Measurements from ENCODE around the gene ELOVL1. TPM values are rescaled to one million over a fixed set of nuclear protein-coding genes. Genes with fewer than 3 reads are reported as not detected.

The ELOVL1 gene
- total RNA-seq, 1 experiment from 2014 or later = 99.9 TPM

GRCh38 chr1:43327549-43328292, 40.1 kb downstream of the ELOVL1 start:
- intact Hi-C loops (cut with micrococcal nuclease) = no loop called here
- no TSS peak for BruUV-seq (replicated peaks)
- Mint-ChIP-seq H3K27me3 (ENCODE audit: insufficient read depth, unreplicated experiment) (no peaks in the 10 kb centered on the region), H3K36me3 (ENCODE audit: insufficient read depth, unreplicated experiment) (peaks cover 6% of the 10 kb centered on the region), H3K27ac (ENCODE audit: low read depth, unreplicated experiment) (no peak overlapping the region), H3K4me3 (ENCODE audit: unreplicated experiment) (no peak overlapping the region), H3K4me1 (ENCODE audit: insufficient read depth, unreplicated experiment) (no peaks in the 10 kb centered on the region), H3K9me3 (ENCODE audit: unreplicated experiment) (peaks cover 13% of the 10 kb centered on the region)
- CTCF ChIA-PET = no interaction called here
- POLR2A ChIA-PET = no interaction called here
- no peak for TF ChIP-seq CTCF (IDR thresholded peaks at IDR 0.05; ENCODE audit: unreplicated experiment)
- DNase-seq (ENCODE audit: unreplicated experiment) = no peak

GRCh38 chr1:43325381-43325780, 42.4 kb downstream of the ELOVL1 start:
- no TSS peak for BruUV-seq (replicated peaks)
- Mint-ChIP-seq H3K9me3 (ENCODE audit: unreplicated experiment) (peaks cover 13% of the 10 kb centered on the region), H3K27me3 (ENCODE audit: insufficient read depth, unreplicated experiment) (no peaks in the 10 kb centered on the region), H3K4me1 (ENCODE audit: insufficient read depth, unreplicated experiment) (no peaks in the 10 kb centered on the region), H3K4me3 (ENCODE audit: unreplicated experiment) (no peak overlapping the region), H3K27ac (ENCODE audit: low read depth, unreplicated experiment) (no peak overlapping the region), H3K36me3 (ENCODE audit: insufficient read depth, unreplicated experiment) (peaks cover 6% of the 10 kb centered on the region)
- intact Hi-C loops (cut with micrococcal nuclease) = no loop called here
- POLR2A ChIA-PET = no interaction called here
- no peak for DNase-seq (ENCODE audit: unreplicated experiment)
- no peak for TF ChIP-seq CTCF (IDR thresholded peaks at IDR 0.05; ENCODE audit: unreplicated experiment)
- CTCF ChIA-PET = no interaction called here

- no peak overlapping the region for H3K4me3 Mint-ChIP-seq (ENCODE audit: unreplicated experiment)
- no peaks in the 10 kb centered on the region for H3K4me1 Mint-ChIP-seq (ENCODE audit: insufficient read depth, unreplicated experiment)
- peaks cover 13% of the 10 kb centered on the region for H3K9me3 Mint-ChIP-seq (ENCODE audit: unreplicated experiment)
- ChIA-PET POLR2A (no interaction called here), CTCF (interaction anchor here (1.1 kb wide), 1 partner anchor 39 kb away, joined by 5 read pairs; the partner anchor contains the start of gene C1orf210)
- DNase-seq (ENCODE audit: unreplicated experiment) = no peak
- intact Hi-C loops (cut with micrococcal nuclease) = no loop called here
- no peak overlapping the region for H3K27ac Mint-ChIP-seq (ENCODE audit: low read depth, unreplicated experiment)
- peaks cover 6% of the 10 kb centered on the region for H3K36me3 Mint-ChIP-seq (ENCODE audit: insufficient read depth, unreplicated experiment)
- TF ChIP-seq CTCF (IDR thresholded peaks at IDR 0.05; ENCODE audit: unreplicated experiment) = no peak
- no TSS peak for BruUV-seq (replicated peaks)
- no peaks in the 10 kb centered on the region for H3K27me3 Mint-ChIP-seq (ENCODE audit: insufficient read depth, unreplicated experiment)
Observed at GRCh38 chr1:43324810-43325209, 43.0 kb downstream of the ELOVL1 start.

- no peak overlapping the region for H3K27ac Mint-ChIP-seq (ENCODE audit: low read depth, unreplicated experiment)
- ChIA-PET POLR2A (interaction anchor here (0.8 kb wide), 1 partner anchor 39 kb away, joined by 4 read pairs; no protein-coding TSS in a partner anchor), CTCF (no interaction called here)
- BruUV-seq (replicated peaks) = no TSS peak
- H3K9me3 Mint-ChIP-seq (ENCODE audit: unreplicated experiment) = peaks cover 13% of the 10 kb centered on the region
- TF ChIP-seq CTCF (IDR thresholded peaks at IDR 0.05; ENCODE audit: unreplicated experiment) = no peak
- no peaks in the 10 kb centered on the region for H3K4me1 Mint-ChIP-seq (ENCODE audit: insufficient read depth, unreplicated experiment)
- DNase-seq (ENCODE audit: unreplicated experiment) = no peak
- H3K36me3 Mint-ChIP-seq (ENCODE audit: insufficient read depth, unreplicated experiment) = peaks cover 6% of the 10 kb centered on the region
- no peaks in the 10 kb centered on the region for H3K27me3 Mint-ChIP-seq (ENCODE audit: insufficient read depth, unreplicated experiment)
- intact Hi-C loops (cut with micrococcal nuclease) = no loop called here
- no peak overlapping the region for H3K4me3 Mint-ChIP-seq (ENCODE audit: unreplicated experiment)
Observed at GRCh38 chr1:43322506-43322905, 45.3 kb downstream of the ELOVL1 start.

Measured in MCF 10A (cell line).